IMR-90 (cell line): ENCODE results near the gene RDH11. TPM values are rescaled to one million over a fixed set of nuclear protein-coding genes. Genes with fewer than 3 reads are reported as not detected.

ENCODE experiments used
- ATAC-seq: fragments of 200-7000 bp; cut with Tn5 transposase; 2 replicates; pipeline ENCODE4 v1.9.1; 2020; ENCODE audit warnings: low read depth, mild to moderate bottlenecking, moderate library complexity
- BruUV-seq: library from RNA; stranded (reverse); fragments of 400-500 nt; replicated peaks from 2 replicates; lab custom pipeline; 2021; lab: Mats Ljungman, UMichigan
- CTCF ChIA-PET: fragments of 300-600 bp; formaldehyde crosslinking; extraction: SDS; loops from one replicate; lab custom pipeline; 2021; ENCODE audit warnings: antibody characterized with exemption; lab: Yijun Ruan, JAX
- POLR2A ChIA-PET: fragments of 300-600 bp; sonication (Branson Sonifier 250); formaldehyde crosslinking; loops from one replicate; lab custom pipeline; 2022; ENCODE audit warnings: antibody characterized with exemption; ENCODE audit not compliant: unreplicated experiment; lab: Charles Lee
- DNase-seq: peaks from one replicate; pipeline ENCODE4 v3.0.0; 2013
- H2AFZ ChIP-seq: replicated peaks from 2 replicates; pipeline ENCODE3; 2013; ENCODE audit warnings: low read length, mild to moderate bottlenecking; ENCODE audit not compliant: poor library complexity
- H2AK5ac ChIP-seq: 2 replicates; pipeline ENCODE4 v1.6.1; 2013; ENCODE audit warnings: low read depth, low read length, inconsistent platforms
- H2AK9ac ChIP-seq: replicated peaks from 2 replicates; pipeline ENCODE3; 2013; ENCODE audit warnings: mild to moderate bottlenecking, low read depth, low read length, moderate library complexity; ENCODE audit not compliant: poor library complexity
- H2BK120ac ChIP-seq: 2 replicates; pipeline ENCODE4 v1.6.1; 2013; ENCODE audit warnings: low read depth, low read length, inconsistent platforms
- H2BK15ac ChIP-seq: 3 replicates; pipeline ENCODE4 v1.6.1; 2013; ENCODE audit warnings: low read depth, low read length, inconsistent platforms
- H2BK20ac ChIP-seq: 2 replicates; pipeline ENCODE4 v1.6.1; 2013; ENCODE audit warnings: low read depth, mild to moderate bottlenecking, inconsistent platforms, low read length, moderate library complexity
- H2BK5ac ChIP-seq: 2 replicates; pipeline ENCODE4 v1.6.1; 2013; ENCODE audit warnings: mild to moderate bottlenecking, low read depth, low read length, inconsistent platforms; ENCODE audit not compliant: poor library complexity, severe bottlenecking
- H3K14ac ChIP-seq: replicated peaks from 2 replicates; pipeline ENCODE4 v1.6.1; 2013; ENCODE audit warnings: low read depth, low read length, inconsistent platforms
- H3K18ac ChIP-seq: 2 replicates; pipeline ENCODE4 v1.6.1; 2013; ENCODE audit warnings: low read depth, low read length, control low read depth
- H3K23ac ChIP-seq: 2 replicates; pipeline ENCODE4 v1.6.1; 2013; ENCODE audit warnings: low read depth, low read length, inconsistent platforms
- H3K27ac ChIP-seq: 2 replicates; pipeline ENCODE4 v1.5.1; 2013; ENCODE audit warnings: mild to moderate bottlenecking, control low read depth, low read length; ENCODE audit not compliant: insufficient read depth
- H3K27me3 ChIP-seq: 2 replicates; pipeline ENCODE4 v1.6.1; 2013; ENCODE audit warnings: low read length; ENCODE audit not compliant: control insufficient read depth, insufficient read depth
- H3K36me3 ChIP-seq: 2 replicates; pipeline ENCODE4 v1.6.1; 2013; ENCODE audit warnings: low read length, mixed read lengths; ENCODE audit not compliant: control insufficient read depth, insufficient read depth
- H3K4ac ChIP-seq: 2 replicates; pipeline ENCODE4 v1.6.1; 2013; ENCODE audit warnings: low read depth, low read length, inconsistent platforms
- H3K4me1 ChIP-seq: 2 replicates; pipeline ENCODE4 v1.6.1; 2013; ENCODE audit warnings: low read length, mixed read lengths; ENCODE audit not compliant: control insufficient read depth, insufficient read depth
- H3K4me2 ChIP-seq: 2 replicates; pipeline ENCODE4 v1.6.1; 2013; ENCODE audit warnings: low read depth, mild to moderate bottlenecking, control low read depth, low read length, moderate library complexity
- H3K4me3 ChIP-seq: 2 replicates; pipeline ENCODE4 v1.5.1; 2013; ENCODE audit warnings: low read depth, mild to moderate bottlenecking, control low read depth, low read length, moderate library complexity; ENCODE audit not compliant: insufficient read depth
- H3K56ac ChIP-seq: 2 replicates; pipeline ENCODE4 v1.6.1; 2013; ENCODE audit warnings: low read length, inconsistent platforms; ENCODE audit not compliant: insufficient read depth; ENCODE audit errors: extremely low read depth
- H3K79me1 ChIP-seq, 2 experiments: 2 replicates each; pipeline ENCODE4 v1.6.1; 2013; ENCODE audit warnings: low read length in 2 of 2, inconsistent platforms in 1 of 2, low read depth in 1 of 2
- H3K9ac ChIP-seq: 2 replicates; pipeline ENCODE4 v1.6.1; 2013; ENCODE audit warnings: low read depth, low read length, control low read depth
- H3K9me1 ChIP-seq: 2 replicates; pipeline ENCODE4 v1.6.1; 2013; ENCODE audit warnings: low read length, inconsistent platforms; ENCODE audit not compliant: insufficient read depth
- H3K9me3 ChIP-seq: 2 replicates; pipeline ENCODE4 v1.6.1; 2013; ENCODE audit warnings: low read length; ENCODE audit not compliant: control insufficient read depth, insufficient read depth
- H4K20me1 ChIP-seq: 2 replicates; pipeline ENCODE4 v1.6.1; 2013; ENCODE audit warnings: low read length, inconsistent platforms; ENCODE audit not compliant: insufficient read depth
- H4K5ac ChIP-seq: 2 replicates; pipeline ENCODE4 v1.6.1; 2013; ENCODE audit warnings: mild to moderate bottlenecking, low read depth, low read length, control low read depth
- H4K8ac ChIP-seq, 2 experiments: 2 replicates each; pipeline ENCODE4 v1.6.1; 2013; ENCODE audit warnings: low read depth in 2 of 2, low read length in 2 of 2, control low read depth in 1 of 2, inconsistent platforms in 1 of 2
- H4K91ac ChIP-seq: 2 replicates; pipeline ENCODE4 v1.6.1; 2013; ENCODE audit warnings: low read depth, low read length, inconsistent platforms; ENCODE audit not compliant: insufficient read depth
- BHLHE40 ChIP-seq: fragments of 150-350 bp; IDR thresholded peaks from 2 replicates; pipeline ENCODE4 v1.6.1; 2016; ENCODE audit warnings: mild to moderate bottlenecking, low read depth, low read length
- CEBPB ChIP-seq: IDR thresholded peaks from 2 replicates; pipeline ENCODE4 v1.6.1; 2012; ENCODE audit warnings: low read depth, low read length, improper control_type of control experiment
- CHD1 ChIP-seq: IDR thresholded peaks from 2 replicates; pipeline ENCODE4 v1.6.1; 2012; ENCODE audit warnings: low read depth, low read length, improper control_type of control experiment
- CTCF ChIP-seq: conservative IDR thresholded peaks from 2 replicates; pipeline ENCODE4 v1.5.1; 2012; ENCODE audit warnings: mild to moderate bottlenecking, low read depth, low read length, improper control_type of control experiment
- FOS ChIP-seq: fragments of 150-350 bp; IDR thresholded peaks from 2 replicates; pipeline ENCODE4 v1.6.1; 2016; ENCODE audit warnings: low read depth, low read length
- MXI1 ChIP-seq: IDR thresholded peaks from 2 replicates; pipeline ENCODE4 v1.6.1; 2012; ENCODE audit warnings: low read depth, mild to moderate bottlenecking, low read length, moderate library complexity, borderline replicate concordance
- NFE2L2 ChIP-seq: fragments of 150-350 bp; IDR thresholded peaks from 2 replicates; pipeline ENCODE4 v1.6.1; 2016; ENCODE audit warnings: low read depth, mild to moderate bottlenecking, low read length
- POLR2A ChIP-seq: IDR thresholded peaks from 2 replicates; pipeline ENCODE4 v1.6.1; 2012; ENCODE audit warnings: mild to moderate bottlenecking, low read depth, low read length
- SMC3 ChIP-seq: fragments of 150-350 bp; IDR thresholded peaks from 2 replicates; pipeline ENCODE4 v1.6.1; 2016; ENCODE audit warnings: low read depth, mild to moderate bottlenecking, antibody characterized with exemption, low read length, moderate library complexity
- WGBS, 2 experiments: methylation state at CpG; one replicate each; pipeline versions ENCODE4 v1.1.5 to v1.1.7; 2013; ENCODE audit warnings: missing lambda C conversion rate in 2 of 2; ENCODE audit not compliant: insufficient read length in 1 of 2; ENCODE audit errors: extremely low coverage in 2 of 2; 5-methylcytosine and 5-hydroxymethylcytosine counted together
- dilution Hi-C: fragments of 300-500 bp; cut with HindIII; formaldehyde crosslinking; loops from one replicate; pipeline ENCODE4 v1.14.3; 2018; ENCODE audit warnings: low sequenced_read_pairs; ENCODE audit not compliant: unreplicated experiment
- in situ Hi-C: fragments of 300-500 bp; cut with MboI; formaldehyde crosslinking; loops from 3 replicates; pipeline ENCODE4 v1.14.3; 2019; ENCODE audit warnings: low sequenced_read_pairs, inconsistent platforms, mixed read lengths
- intact Hi-C: fragments of 100-400 bp; cut with micrococcal nuclease; formaldehyde crosslinking; loops from 2 replicates; pipeline ENCODE4 v1.10.0; 2022
- polyA plus RNA-seq, 3 experiments: library from polyadenylated mRNA; depleted of rRNA; stranded (reverse); fragments of >200 nt; gene quantifications; 2 replicates each; pipeline ENCODE4 v1.2.3, GENCODE V29; 2012; ENCODE audit warnings: low replicate concordance in 1 of 3
- total RNA-seq: library from RNA; depleted of rRNA; stranded (reverse); fragments of >200 nt; gene quantifications from 2 replicates; pipeline ENCODE4 v1.2.3, GENCODE V29; 2012

RDH11 gene
- total and polyA plus RNA-seq, 2 of the 4 experiments (the other 2 are of a cell fraction), result 77.3 to 149 TPM

DNA sequence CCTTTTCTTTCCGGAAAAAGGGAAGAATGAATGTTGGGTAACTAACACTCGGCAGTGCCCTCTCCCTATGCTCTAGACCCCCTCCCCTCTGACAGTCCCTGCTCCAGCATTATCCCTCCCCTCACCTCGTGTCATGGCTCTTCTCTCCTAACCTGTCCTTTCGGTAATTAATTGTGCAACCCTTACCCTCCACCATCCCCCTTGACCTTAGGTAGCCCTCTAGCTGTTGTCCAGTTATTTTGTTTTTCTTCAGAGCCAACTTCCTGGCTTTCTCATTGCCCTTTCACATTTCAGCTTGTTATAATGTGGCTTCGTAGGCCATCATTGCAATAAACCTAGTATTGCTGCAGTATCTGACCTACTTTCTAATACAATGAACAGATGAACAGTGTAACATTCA, 64.6 kb downstream of the RDH11 start:
- Histone ChIP-seq H3K9me3 (no peaks in the 10 kb centered on the region), H4K20me1 (no peaks in the 10 kb centered on the region), H3K36me3 (no peaks in the 10 kb centered on the region), H2AK9ac (no peak overlapping the region), H3K56ac (no peak overlapping the region), H3K18ac (no peak overlapping the region), H3K27ac (no peak overlapping the region), H4K8ac (no peak overlapping the region), H2BK20ac (no peak overlapping the region), H2AFZ (no peak overlapping the region), H2BK120ac (no peak overlapping the region), H3K4ac (no peak overlapping the region), H4K5ac (no peak overlapping the region), H3K79me1 (no peaks in the 10 kb centered on the region), H4K91ac (no peak overlapping the region), H3K9ac (no peak overlapping the region), H2AK5ac (no peak overlapping the region), H3K23ac (no peak overlapping the region), H3K4me1 (no peaks in the 10 kb centered on the region), H3K4me3 (no peak overlapping the region), H2BK5ac (no peak overlapping the region), H3K14ac (no peak overlapping the region), H3K27me3 (peaks cover 2% of the 10 kb centered on the region), H2BK15ac (no peak overlapping the region), H3K4me2 (no peak overlapping the region), H3K9me1 (no peaks in the 10 kb centered on the region; the same call in 1 of the 2 replicates)
- DNase-seq (no peak), ATAC-seq (no peak)
- dilution Hi-C loops (no loop called here), in situ Hi-C loops (no loop called here), intact Hi-C loops (no loop called here)
- WGBS, 2 experiments, result 42% methylated on average over 2 of the region's 5 CpGs; no CpG with 5 or more reads in 1 of the 2 experiments
- ChIA-PET CTCF (no interaction called here), POLR2A (no interaction called here)
- TF ChIP-seq NFE2L2 (no peak), MXI1 (no peak), SMC3 (no peak), FOS (no peak), CTCF (no peak), CHD1 (no peak), CEBPB (no peak), BHLHE40 (no peak), POLR2A (no peak)
- BruUV-seq, result no TSS peak
